Breast epithelium (tissue), 3 donors: ENCODE data around the gene EIF4G3.

Experiments used
- CTCF ChIP-seq, 3 donors: fragments of 450-650 bp; IDR thresholded peaks; one replicate each; pipeline ENCODE4 v1.5.1; 2016 to 2017; ENCODE audit warnings: antibody characterized with exemption in 3 of 3, mild to moderate bottlenecking in 3 of 3, moderate library complexity in 3 of 3
- POLR2A ChIP-seq: fragments of 450-650 bp; IDR thresholded peaks from one replicate; pipeline ENCODE4 v1.6.1; 2016; ENCODE audit warnings: antibody characterized with exemption, mild to moderate bottlenecking, moderate library complexity
- POLR2AphosphoS5 ChIP-seq, 3 donors: sonication (generic); formaldehyde crosslinking; IDR thresholded peaks; one replicate each; pipeline ENCODE4 v1.6.1; 2017; ENCODE audit warnings: antibody characterized with exemption in 3 of 3

DNA sequence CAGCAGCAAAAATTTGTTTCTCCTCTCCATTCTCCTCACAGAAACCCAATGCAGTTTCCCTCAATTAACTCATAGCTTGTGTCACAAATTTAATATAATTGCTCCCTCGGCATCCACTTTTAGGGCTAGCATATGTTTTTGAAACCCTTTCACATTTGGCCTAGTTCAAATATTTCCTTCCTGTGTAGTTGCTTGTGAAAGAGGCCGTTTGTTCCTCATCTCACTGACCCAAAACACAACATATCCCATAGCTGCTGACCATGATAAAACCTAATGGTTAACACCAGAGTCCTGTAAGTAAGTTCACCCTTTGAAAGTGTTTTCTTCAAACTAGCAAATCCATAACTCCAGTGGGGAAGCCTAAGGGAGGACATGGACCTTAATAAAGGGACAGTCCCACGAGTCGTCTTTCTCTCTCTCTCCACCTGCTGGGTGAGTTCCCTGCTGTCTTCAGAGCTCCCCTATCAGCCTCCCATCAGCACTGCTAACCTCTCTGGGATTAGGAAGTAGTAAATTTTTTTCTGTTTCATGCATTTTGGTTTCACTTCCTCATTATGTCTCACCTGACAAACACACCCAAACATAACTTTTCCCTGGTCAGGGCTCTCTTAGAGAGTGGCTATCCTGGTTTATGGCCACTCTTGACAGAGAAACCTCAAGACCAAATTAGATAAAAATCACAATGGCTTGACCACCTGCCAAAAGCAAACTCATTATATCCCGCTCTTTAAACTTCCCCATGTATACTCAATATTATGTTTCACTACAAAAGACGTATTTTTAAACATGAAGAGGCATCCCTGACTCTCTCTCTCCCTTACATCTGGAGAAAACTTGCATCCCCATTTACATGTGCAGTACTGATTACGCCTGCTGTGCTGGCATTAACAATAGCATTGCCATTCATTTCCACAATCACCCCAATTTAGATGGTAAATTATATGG is 211.9 kb downstream of the EIF4G3 start:
- TF ChIP-seq POLR2A (no peak), CTCF (IDR thresholded peaks at IDR 0.05) (no peak), POLR2AphosphoS5 (IDR thresholded peaks at IDR 0.05) (no peak)
